ACHN (cell line): Measurements from ENCODE around the gene ZNF253.
"Not testable (repeated sequence)": the region's sequence is repeated elsewhere in the genome, so short reads cannot be mapped to it uniquely, and the experiment has no call there.

Experiments
- DNase-seq: peaks from one replicate; pipeline ENCODE4 v3.0.0-alpha.2; 2015
- in situ Hi-C: cut with HindIII; loops from 2 replicates; pipeline ENCODE4 v1.10.0; 2017; ENCODE audit warnings: low sequenced_read_pairs, low pct_ligation_motif_present, low pct_unique_long_range_greater_than_20kb

The ZNF253 gene

GRCh38 chr19:19877724-19878123, 12.0 kb downstream of the ZNF253 start:
- in situ Hi-C loops, result no loop called here
- DNase-seq, result no peak

GRCh38 chr19:19884583-19884982, 18.9 kb downstream of the ZNF253 start:
- DNase-seq, result no peak
- in situ Hi-C loops, result no loop called here

GRCh38 chr19:19892055-19892941, 26.6 kb downstream of the ZNF253 start:
- DNase-seq, in situ Hi-C loops: not testable (repeated sequence)

DNA sequence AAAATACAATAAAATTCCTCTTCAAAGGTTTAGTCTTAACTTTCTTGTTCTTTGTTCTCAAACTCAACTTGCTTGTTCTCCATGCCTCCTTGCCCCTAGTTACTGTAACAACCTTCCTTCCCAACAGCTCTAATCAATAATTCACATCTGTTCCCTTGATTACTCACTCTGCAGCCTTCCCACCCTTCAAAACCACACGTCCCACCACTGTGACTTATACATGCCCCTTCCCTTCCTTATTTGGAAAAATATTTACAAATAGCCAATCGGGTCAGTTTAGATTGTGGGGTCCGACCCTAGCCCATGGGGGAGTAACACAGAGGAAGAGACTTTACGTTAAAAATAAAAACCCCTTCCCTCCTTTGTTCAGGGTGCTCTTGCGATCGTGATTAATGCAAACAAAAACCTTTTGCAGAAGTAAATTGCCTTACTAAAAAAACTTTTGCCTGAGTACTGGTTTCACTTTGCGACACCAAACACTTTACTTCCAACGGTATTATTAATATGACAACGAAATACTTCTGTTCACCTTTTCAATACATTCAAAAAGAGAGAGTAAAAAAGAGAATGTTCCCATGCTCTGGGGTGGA, 34.6 kb downstream of the ZNF253 start:
- no peak for DNase-seq
- in situ Hi-C loops, result no loop called here

DNA sequence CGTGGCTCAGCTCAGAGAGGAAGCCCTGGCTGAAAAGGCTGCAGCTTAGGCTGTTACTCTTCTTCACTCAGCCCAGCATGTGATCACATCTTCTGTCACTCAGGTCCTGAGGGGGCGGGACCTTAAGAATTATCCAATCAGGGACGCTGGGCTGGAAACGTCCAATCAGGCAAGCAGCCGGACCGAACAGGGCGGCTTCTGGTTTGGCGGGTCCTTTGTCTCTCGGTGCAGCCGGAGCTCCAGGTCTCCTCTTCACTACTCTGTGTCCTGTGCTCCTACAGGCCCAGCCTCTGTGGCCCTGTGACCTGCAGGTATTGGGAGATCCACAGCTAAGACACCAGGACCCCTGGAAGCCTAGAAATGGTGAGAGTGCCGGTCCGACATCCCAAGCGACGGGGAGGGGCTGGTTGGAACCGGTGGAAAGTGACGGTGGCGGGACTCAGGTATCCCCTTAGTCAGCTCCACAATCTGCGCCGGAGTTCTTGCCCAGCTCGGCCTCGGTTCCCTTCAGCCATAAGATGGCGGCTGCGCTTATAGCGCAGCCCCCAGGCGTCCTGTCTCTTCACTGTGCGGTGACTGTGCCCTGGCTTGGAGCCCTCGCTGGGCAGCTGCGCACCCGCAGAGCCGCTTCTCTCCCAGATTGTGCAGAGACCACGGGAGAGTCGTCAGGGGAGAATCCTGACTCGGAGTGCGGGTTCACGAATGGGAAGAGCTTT, 35.2 kb downstream of the ZNF253 start, which contains the start of gene ZNF93:
TSS of gene ZNF93 (plus strand) at position 218 of the 716 bp plus-strand sequence. CDS start at position 361, 143 bp downstream.
- no peak for DNase-seq
- in situ Hi-C loops, result no loop called here

DNA sequence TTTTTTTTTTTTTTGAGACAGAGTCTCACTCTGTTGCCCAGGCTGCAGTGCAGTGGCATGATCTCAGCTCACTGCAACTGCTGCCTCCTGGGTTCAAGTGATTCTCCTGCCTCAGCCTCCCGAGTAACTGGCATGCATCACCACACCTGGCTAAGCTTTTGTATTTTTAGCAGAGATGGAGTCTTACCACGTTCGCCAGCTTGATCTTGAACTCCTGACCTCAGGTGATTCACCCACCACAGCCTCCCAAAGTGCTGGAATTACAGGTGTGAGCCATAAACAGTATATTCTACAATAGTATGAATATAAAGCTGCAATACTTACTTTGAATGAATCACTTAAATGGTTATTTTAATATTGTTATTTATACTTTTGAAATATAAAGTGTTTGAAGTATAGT, 41.9 kb downstream of the ZNF253 start:
- in situ Hi-C loops, DNase-seq: not testable (repeated sequence)

DNA sequence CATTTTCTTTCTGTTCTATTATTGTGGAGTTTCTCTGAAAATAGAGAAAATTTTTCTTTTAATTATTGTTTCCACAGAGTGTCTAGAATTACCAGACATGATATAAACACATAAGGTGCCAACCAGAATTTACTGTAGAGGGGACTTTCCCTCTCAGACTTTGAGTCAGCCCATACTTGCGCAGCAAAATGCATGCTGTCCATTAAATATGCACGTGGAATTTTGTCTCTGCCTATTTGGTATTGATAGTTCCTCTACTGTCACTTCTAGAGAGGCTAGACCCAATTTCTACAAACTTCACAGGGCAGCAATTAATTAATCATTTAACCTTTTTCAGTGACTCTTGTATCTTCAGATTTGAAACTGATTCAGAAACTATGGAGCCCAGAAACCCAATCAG, 44.0 kb downstream of the ZNF253 start:
- no peak for DNase-seq
- in situ Hi-C loops, result no loop called here

GRCh38 chr19:19911150-19911549, 45.5 kb downstream of the ZNF253 start:
- in situ Hi-C loops, result no loop called here
- DNase-seq, result no peak

- in situ Hi-C loops, result no loop called here
- DNase-seq, result no peak
Measured at GRCh38 chr19:19914596-19914995, 48.9 kb downstream of the ZNF253 start.

- in situ Hi-C loops, DNase-seq: not testable (repeated sequence)
Measured at GRCh38 chr19:19930417-19930816, 64.7 kb downstream of the ZNF253 start.

DNA sequence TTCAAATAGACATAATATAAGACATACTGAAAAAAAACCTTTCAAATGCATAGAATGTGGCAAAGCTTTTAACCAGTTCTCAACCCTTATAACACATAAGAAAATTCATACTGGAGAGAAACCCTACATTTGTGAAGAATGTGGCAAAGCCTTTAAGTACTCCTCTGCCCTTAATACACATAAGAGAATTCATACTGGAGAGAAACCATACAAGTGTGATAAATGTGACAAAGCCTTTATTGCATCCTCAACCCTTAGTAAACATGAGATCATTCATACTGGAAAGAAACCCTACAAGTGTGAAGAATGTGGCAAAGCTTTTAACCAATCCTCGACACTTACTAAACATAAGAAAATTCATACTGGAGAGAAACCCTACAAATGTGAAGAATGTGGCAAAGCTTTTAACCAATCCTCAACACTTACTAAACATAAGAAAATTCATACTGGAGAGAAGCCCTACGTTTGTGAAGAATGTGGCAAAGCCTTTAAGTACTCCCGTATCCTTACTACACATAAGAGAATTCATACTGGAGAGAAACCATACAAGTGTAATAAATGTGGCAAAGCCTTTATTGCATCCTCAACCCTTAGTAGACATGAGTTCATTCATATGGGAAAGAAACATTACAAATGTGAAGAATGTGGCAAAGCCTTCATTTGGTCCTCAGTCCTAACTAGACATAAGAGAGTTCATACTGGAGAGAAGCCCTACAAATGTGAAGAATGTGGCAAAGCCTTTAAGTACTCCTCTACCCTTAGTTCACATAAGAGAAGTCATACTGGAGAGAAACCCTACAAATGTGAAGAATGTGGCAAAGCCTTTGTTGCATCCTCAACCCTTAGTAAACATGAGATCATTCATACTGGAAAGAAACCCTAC, 68.0 kb downstream of the ZNF253 start:
- in situ Hi-C loops, DNase-seq: not testable (repeated sequence)

- in situ Hi-C loops, result no loop called here
Measured at GRCh38 chr19:19937403-19937802, 71.7 kb downstream of the ZNF253 start.

GRCh38 chr19:19938449-19938848, 72.8 kb downstream of the ZNF253 start:
- in situ Hi-C loops, result no loop called here

More at GRCh38 chr19:19937403-19937802, 71.7 kb downstream of the ZNF253 start:
- DNase-seq, result no peak

GRCh38 chr19:19943848-19944582, 78.3 kb downstream of the ZNF253 start:
- DNase-seq, result no peak
- in situ Hi-C loops, result no loop called here

More at GRCh38 chr19:19938449-19938848, 72.8 kb downstream of the ZNF253 start:
- DNase-seq, result no peak
